ENCODE results near the gene RABEP1.

Gene RABEP1

GRCh38 chr17:5364696-5365095 lies 82.6 kb downstream of the RABEP1 start:
- DNase-seq: no peak

- no peak for DNase-seq
These were observed 83.7 kb downstream of the RABEP1 start for GRCh38 chr17:5365831-5366230.

- DNase-seq: no peak
These were observed 88.3 kb downstream of the RABEP1 start for GRCh38 chr17:5370411-5370810.

GRCh38 chr17:5373112-5373511 lies 91.0 kb downstream of the RABEP1 start:
- DNase-seq: no peak

GRCh38 chr17:5378566-5379207 lies 96.6 kb downstream of the RABEP1 start:
- DNase-seq: no peak

- no peak for DNase-seq
These were observed 97.4 kb downstream of the RABEP1 start for GRCh38 chr17:5379351-5380107.

GRCh38 chr17:5380491-5381135 lies 98.5 kb downstream of the RABEP1 start:
- no peak for DNase-seq

GRCh38 chr17:5381542-5381941 lies 99.5 kb downstream of the RABEP1 start:
- DNase-seq: no peak

GRCh38 chr17:5391678-5392077 lies 109.6 kb downstream of the RABEP1 start:
- DNase-seq: no peak

GRCh38 chr17:5396612-5397011 lies 114.5 kb downstream of the RABEP1 start:
- DNase-seq: no peak

- no peak for DNase-seq
These were observed 117.7 kb downstream of the RABEP1 start for GRCh38 chr17:5399767-5400166.

- DNase-seq: no peak
These were observed 123.3 kb downstream of the RABEP1 start for GRCh38 chr17:5405400-5405799.

- DNase-seq: no peak
These were observed 126.1 kb downstream of the RABEP1 start for GRCh38 chr17:5408186-5408585.

GRCh38 chr17:5410594-5411272 lies 128.6 kb downstream of the RABEP1 start:
- no peak for DNase-seq

GRCh38 chr17:5413682-5414081 lies 131.6 kb downstream of the RABEP1 start:
- DNase-seq: no peak

GRCh38 chr17:5416901-5417300 lies 134.8 kb downstream of the RABEP1 start:
- no peak for DNase-seq

- no peak for DNase-seq
These were observed 136.8 kb downstream of the RABEP1 start for GRCh38 chr17:5418858-5419355.

- peak; percentile 95 for DNase-seq
These were observed 137.4 kb downstream of the RABEP1 start, which contains the start of gene NUP88 for GRCh38 chr17:5419356-5419958. Gene NUP88, minus strand, starts transcription at chr17:5419662. Its CDS starts 12 bp downstream, at chr17:5419650.

GRCh38 chr17:5419959-5420653 lies 138.0 kb downstream of the RABEP1 start, which contains the start of gene RPAIN:
Gene RPAIN, plus strand, starts transcription at chr17:5420182. Its CDS starts 29 bp downstream, at chr17:5420211.
- DNase-seq: peak; percentile 52

GRCh38 chr17:5422505-5422904 lies 140.4 kb downstream of the RABEP1 start:
- no peak for DNase-seq

- DNase-seq: no peak
These were observed 142.8 kb downstream of the RABEP1 start for GRCh38 chr17:5424909-5425308.

- no peak for DNase-seq
These were observed 143.7 kb downstream of the RABEP1 start for GRCh38 chr17:5425826-5426225.

Measured in activated gamma-delta T cell (primary cell).